Measurements from ENCODE around the gene ZNF548.

DNA sequence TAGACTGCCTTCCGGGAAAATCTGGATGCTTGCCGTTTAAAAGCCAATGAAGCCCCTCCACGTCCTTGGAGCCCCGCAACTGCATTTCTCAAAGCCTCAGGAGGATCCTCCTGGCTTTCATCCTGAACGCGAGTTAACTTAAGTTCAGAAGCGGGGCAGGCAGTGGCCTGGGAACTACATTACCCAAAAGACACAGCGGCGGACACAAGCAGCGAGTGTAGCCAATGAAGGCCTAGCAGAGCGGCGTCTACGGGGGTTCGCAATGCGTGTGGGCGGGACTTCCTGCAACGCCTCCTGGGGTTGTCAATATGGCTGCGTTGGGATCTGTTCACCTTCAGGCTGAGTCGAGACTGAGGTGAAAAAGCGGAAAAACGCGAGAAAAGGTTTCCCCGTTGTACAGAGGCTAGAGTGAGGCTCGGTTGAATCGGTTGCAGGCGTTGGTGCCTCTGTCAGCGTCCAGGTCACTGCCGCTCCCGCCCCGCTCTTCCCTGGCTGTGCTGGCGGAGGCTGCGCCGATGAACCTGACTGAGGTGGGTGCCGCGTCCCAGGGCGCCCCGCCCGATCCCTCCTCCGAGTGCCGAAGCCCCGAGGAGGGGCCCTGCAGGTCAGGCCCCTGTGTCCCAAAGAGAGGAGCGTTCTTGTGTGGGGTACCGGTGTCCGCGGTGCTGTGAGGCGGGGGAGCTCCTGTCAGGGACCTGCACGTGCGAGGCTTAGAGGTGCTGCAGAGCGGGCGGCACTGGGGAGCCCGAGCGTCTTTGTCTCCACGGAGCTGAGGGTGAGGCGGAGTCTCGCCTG lies 21.4 kb downstream of the ZNF548 start, which contains the start of gene ZNF17:
- TF ChIP-seq, protein P1, sequence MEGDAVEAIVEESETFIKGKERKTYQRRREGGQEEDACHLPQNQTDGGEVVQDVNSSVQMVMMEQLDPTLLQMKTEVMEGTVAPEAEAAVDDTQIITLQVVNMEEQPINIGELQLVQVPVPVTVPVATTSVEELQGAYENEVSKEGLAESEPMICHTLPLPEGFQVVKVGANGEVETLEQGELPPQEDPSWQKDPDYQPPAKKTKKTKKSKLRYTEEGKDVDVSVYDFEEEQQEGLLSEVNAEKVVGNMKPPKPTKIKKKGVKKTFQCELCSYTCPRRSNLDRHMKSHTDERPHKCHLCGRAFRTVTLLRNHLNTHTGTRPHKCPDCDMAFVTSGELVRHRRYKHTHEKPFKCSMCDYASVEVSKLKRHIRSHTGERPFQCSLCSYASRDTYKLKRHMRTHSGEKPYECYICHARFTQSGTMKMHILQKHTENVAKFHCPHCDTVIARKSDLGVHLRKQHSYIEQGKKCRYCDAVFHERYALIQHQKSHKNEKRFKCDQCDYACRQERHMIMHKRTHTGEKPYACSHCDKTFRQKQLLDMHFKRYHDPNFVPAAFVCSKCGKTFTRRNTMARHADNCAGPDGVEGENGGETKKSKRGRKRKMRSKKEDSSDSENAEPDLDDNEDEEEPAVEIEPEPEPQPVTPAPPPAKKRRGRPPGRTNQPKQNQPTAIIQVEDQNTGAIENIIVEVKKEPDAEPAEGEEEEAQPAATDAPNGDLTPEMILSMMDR (conservative IDR thresholded peaks at IDR 0.05; ENCODE audit: low read length): no peak
- TF ChIP-seq EZH2phosphoT487 (IDR thresholded peaks at IDR 0.05; ENCODE audit: borderline replicate concordance, low read depth, low read length): no peak

All from OCI-LY7 (cell line).